Left renal cortex interstitium (tissue), 4 donors: Measurements from ENCODE around the gene ST3GAL4. TPM values are rescaled to one million over a fixed set of nuclear protein-coding genes. Genes with fewer than 3 reads are reported as not detected.
"Not testable (repeated sequence)": the region's sequence is repeated elsewhere in the genome, so short reads cannot be mapped to it uniquely, and the experiment has no call there.

Experiments used
- DNase-seq, 4 donors: peaks; one replicate each; pipeline ENCODE4 v3.0.0-alpha.2; 2013; ENCODE audit warnings: low read depth in 4 of 4, low spot score in 2 of 4, missing footprints in 1 of 4
- polyA plus RNA-seq, 4 donors: library from polyadenylated mRNA; unstranded; fragments of 120-200 nt; gene quantifications; one replicate each; pipeline ENCODE4 v1.2.1, GENCODE V29; 2013; ENCODE audit not compliant: insufficient read length in 4 of 4

ST3GAL4 gene
- polyA plus RNA-seq, 4 donors, result 15.4 to 24.5 (median 17.7) TPM

- DNase-seq, result no peak
Measured at GRCh38 chr11:126383339-126384335, 28.2 kb downstream of the ST3GAL4 start.

GRCh38 chr11:126384449-126385070 lies 29.1 kb downstream of the ST3GAL4 start:
- no peak for DNase-seq

GRCh38 chr11:126385991-126386728 lies 30.7 kb downstream of the ST3GAL4 start:
- DNase-seq, result no peak

GRCh38 chr11:126386729-126387071 lies 31.2 kb downstream of the ST3GAL4 start:
- DNase-seq, result not testable (repeated sequence)

GRCh38 chr11:126387857-126388256 lies 32.4 kb downstream of the ST3GAL4 start:
- no peak for DNase-seq

- no peak for DNase-seq
Measured at GRCh38 chr11:126390272-126390867, 34.9 kb downstream of the ST3GAL4 start.

- DNase-seq, result no peak
Measured at GRCh38 chr11:126391286-126391954, 35.9 kb downstream of the ST3GAL4 start.

- DNase-seq, result no peak
Measured at GRCh38 chr11:126391970-126392632, 36.6 kb downstream of the ST3GAL4 start.

GRCh38 chr11:126392633-126393013 lies 37.1 kb downstream of the ST3GAL4 start:
- no peak for DNase-seq

- DNase-seq, result no peak
Measured at GRCh38 chr11:126393143-126393542, 37.7 kb downstream of the ST3GAL4 start.

GRCh38 chr11:126394036-126394435 lies 38.5 kb downstream of the ST3GAL4 start:
- DNase-seq, result no peak

- not testable (repeated sequence) for DNase-seq
Measured at GRCh38 chr11:126394634-126395072, 39.2 kb downstream of the ST3GAL4 start.

GRCh38 chr11:126395784-126396183 lies 40.3 kb downstream of the ST3GAL4 start:
- not testable (repeated sequence) for DNase-seq

- not testable (repeated sequence) for DNase-seq
Measured at GRCh38 chr11:126396266-126396665, 40.8 kb downstream of the ST3GAL4 start.

- DNase-seq, result no peak
Measured at GRCh38 chr11:126396965-126397364, 41.5 kb downstream of the ST3GAL4 start.

GRCh38 chr11:126398296-126398695 lies 42.8 kb downstream of the ST3GAL4 start:
- DNase-seq, result no peak

- no peak for DNase-seq
Measured at GRCh38 chr11:126398721-126399120, 43.2 kb downstream of the ST3GAL4 start.

- no peak for DNase-seq
Measured at GRCh38 chr11:126400019-126400418, 44.5 kb downstream of the ST3GAL4 start.

- DNase-seq, result no peak
Measured at GRCh38 chr11:126400479-126400878, 45.0 kb downstream of the ST3GAL4 start.
